Measurements from ENCODE around the gene MICAL3.

The MICAL3 gene

DNA sequence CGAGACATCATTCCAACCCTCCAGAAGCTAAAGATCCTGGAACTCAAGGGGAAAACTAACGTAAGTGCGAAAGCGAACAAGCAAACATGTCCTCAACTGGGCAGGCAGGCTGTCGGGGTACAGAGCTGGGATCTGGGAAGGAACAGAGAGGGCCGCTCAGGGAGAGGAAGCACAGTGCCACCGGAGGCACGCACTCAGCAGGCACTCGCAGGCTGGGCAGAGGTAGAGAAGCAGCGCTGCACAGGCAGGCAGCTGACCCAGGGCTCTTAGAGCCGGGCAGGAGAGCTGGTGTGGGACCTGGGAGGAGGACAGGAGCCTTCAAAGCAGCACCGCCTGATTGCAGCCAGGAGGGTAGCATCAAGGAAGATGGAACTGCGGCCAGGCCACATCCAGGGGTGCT is 62.2 kb downstream of the MICAL3 start:
- H3K27me3 ChIP-seq (ENCODE audit: control insufficient read depth, insufficient read depth, low read length) = no peaks in the 10 kb centered on the region
- no peak overlapping the region for H3K9ac ChIP-seq (ENCODE audit: low read depth, low read length)
- H3K4me3 ChIP-seq (ENCODE audit: low read depth, low read length) = no peak overlapping the region
- no peaks in the 10 kb centered on the region for H3K36me3 ChIP-seq (ENCODE audit: control insufficient read depth, insufficient read depth, low read length)
- peaks cover 9% of the 10 kb centered on the region for H3K4me1 ChIP-seq (ENCODE audit: control insufficient read depth, insufficient read depth, low read length)
- no peaks in the 10 kb centered on the region for H3K9me3 ChIP-seq (ENCODE audit: control insufficient read depth, insufficient read depth, low read length)

GRCh38 chr22:17961446-17961729 is 63.0 kb downstream of the MICAL3 start:
- Histone ChIP-seq H3K4me1 (ENCODE audit: control insufficient read depth, insufficient read depth, low read length) (peaks cover 9% of the 10 kb centered on the region), H3K27me3 (ENCODE audit: control insufficient read depth, insufficient read depth, low read length) (no peaks in the 10 kb centered on the region), H3K9me3 (ENCODE audit: control insufficient read depth, insufficient read depth, low read length) (no peaks in the 10 kb centered on the region), H3K36me3 (ENCODE audit: control insufficient read depth, insufficient read depth, low read length) (no peaks in the 10 kb centered on the region), H3K4me3 (ENCODE audit: low read depth, low read length) (no peak overlapping the region), H3K9ac (ENCODE audit: low read depth, low read length) (no peak overlapping the region)

DNA sequence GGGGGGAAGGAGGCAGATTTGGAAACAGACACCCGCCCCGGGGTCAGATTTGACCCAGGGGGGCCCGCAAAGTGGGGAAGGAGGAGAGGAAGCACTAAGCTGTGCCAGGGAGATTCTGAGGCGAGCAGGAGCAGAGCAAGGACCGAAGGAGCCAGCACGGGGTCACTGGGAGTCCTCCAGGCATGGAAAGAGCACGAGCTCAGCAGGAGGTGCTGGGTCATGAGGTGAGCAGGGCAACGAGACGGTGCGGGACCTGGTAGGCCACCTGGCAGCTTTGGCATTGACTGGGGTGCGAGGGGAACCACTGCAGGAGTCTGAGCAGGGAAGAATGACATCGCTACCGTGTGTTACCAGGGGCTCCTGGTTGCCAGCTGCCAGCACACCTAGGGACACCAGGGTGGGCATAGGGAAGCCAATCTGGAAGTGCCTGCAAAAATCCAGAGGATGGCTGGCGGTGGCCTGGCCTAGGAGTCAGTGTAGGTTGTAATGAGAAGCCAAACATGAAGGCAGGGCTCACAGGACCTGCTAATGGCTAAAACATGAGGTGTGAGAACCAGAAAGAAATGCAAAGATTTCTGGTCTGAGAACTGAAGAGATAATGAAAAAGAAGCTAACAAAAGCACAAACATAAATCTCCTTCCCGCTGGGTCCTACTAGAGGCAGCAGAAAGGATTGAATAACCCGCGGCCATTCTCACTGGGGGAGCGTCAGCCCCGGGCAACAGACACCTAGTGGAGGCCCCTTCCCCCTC is 63.5 kb downstream of the MICAL3 start:
- Histone ChIP-seq H3K4me3 (ENCODE audit: low read depth, low read length) (no peak overlapping the region), H3K27me3 (ENCODE audit: control insufficient read depth, insufficient read depth, low read length) (no peaks in the 10 kb centered on the region), H3K9me3 (ENCODE audit: control insufficient read depth, insufficient read depth, low read length) (no peaks in the 10 kb centered on the region), H3K4me1 (ENCODE audit: control insufficient read depth, insufficient read depth, low read length) (peaks cover 9% of the 10 kb centered on the region), H3K9ac (ENCODE audit: low read depth, low read length) (no peak overlapping the region), H3K36me3 (ENCODE audit: control insufficient read depth, insufficient read depth, low read length) (no peaks in the 10 kb centered on the region)

GRCh38 chr22:17960011-17960410 is 64.3 kb downstream of the MICAL3 start:
- Histone ChIP-seq H3K4me3 (ENCODE audit: low read depth, low read length) (no peak overlapping the region), H3K36me3 (ENCODE audit: control insufficient read depth, insufficient read depth, low read length) (no peaks in the 10 kb centered on the region), H3K27me3 (ENCODE audit: control insufficient read depth, insufficient read depth, low read length) (no peaks in the 10 kb centered on the region), H3K4me1 (ENCODE audit: control insufficient read depth, insufficient read depth, low read length) (peaks cover 9% of the 10 kb centered on the region), H3K9ac (ENCODE audit: low read depth, low read length) (no peak overlapping the region), H3K9me3 (ENCODE audit: control insufficient read depth, insufficient read depth, low read length) (no peaks in the 10 kb centered on the region)

DNA sequence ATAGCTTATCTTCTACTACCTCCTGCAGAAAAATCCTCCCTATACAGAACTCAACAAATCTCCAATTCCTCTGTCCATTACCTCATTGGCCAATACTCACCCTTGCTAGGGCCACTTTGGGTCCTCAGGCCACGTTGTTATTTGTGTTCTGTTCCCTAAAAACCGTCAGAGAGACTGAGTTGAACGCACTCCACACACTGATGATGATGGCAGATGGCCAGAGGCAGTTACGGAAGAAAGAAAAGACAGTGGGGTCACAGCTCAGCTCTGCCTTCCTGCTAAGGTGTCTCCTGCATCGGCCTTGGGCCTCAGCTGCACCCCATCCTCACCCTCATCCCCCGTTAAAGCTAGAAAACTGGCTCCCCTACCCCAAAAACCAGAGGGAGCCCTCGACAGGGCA is 66.2 kb downstream of the MICAL3 start:
- Histone ChIP-seq H3K4me3 (ENCODE audit: low read depth, low read length) (no peak overlapping the region), H3K4me1 (ENCODE audit: control insufficient read depth, insufficient read depth, low read length) (peaks cover 9% of the 10 kb centered on the region), H3K9ac (ENCODE audit: low read depth, low read length) (no peak overlapping the region), H3K9me3 (ENCODE audit: control insufficient read depth, insufficient read depth, low read length) (no peaks in the 10 kb centered on the region), H3K27me3 (ENCODE audit: control insufficient read depth, insufficient read depth, low read length) (no peaks in the 10 kb centered on the region), H3K36me3 (ENCODE audit: control insufficient read depth, insufficient read depth, low read length) (no peaks in the 10 kb centered on the region)

DNA sequence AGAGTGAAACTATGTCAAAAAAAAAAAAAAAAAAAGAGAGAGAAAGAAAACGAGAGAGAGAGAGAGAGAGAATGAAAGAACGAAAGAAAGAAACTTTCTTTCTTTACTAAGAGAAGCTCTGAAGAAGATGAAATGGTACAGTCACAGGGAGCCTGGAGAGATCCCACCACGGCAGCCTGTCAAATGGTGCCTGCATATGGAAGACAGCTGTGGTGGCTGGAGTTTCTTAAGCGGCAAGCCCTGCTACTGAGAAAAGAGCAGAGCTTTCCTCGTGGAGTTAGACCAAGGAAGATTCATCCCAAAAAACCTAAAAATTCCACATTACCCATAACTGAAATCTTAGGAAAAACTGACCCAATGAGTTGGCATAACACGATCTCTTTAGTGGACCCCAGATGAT is 66.7 kb downstream of the MICAL3 start:
- H3K9me3 ChIP-seq (ENCODE audit: control insufficient read depth, insufficient read depth, low read length) = no peaks in the 10 kb centered on the region
- no peak overlapping the region for H3K4me3 ChIP-seq (ENCODE audit: low read depth, low read length)
- H3K27me3 ChIP-seq (ENCODE audit: control insufficient read depth, insufficient read depth, low read length) = no peaks in the 10 kb centered on the region
- peaks cover 9% of the 10 kb centered on the region for H3K4me1 ChIP-seq (ENCODE audit: control insufficient read depth, insufficient read depth, low read length)
- no peaks in the 10 kb centered on the region for H3K36me3 ChIP-seq (ENCODE audit: control insufficient read depth, insufficient read depth, low read length)
- H3K9ac ChIP-seq (ENCODE audit: low read depth, low read length) = no peak overlapping the region

GRCh38 chr22:17957204-17957603 is 67.2 kb downstream of the MICAL3 start:
- Histone ChIP-seq H3K9ac (ENCODE audit: low read depth, low read length) (no peak overlapping the region), H3K9me3 (ENCODE audit: control insufficient read depth, insufficient read depth, low read length) (no peaks in the 10 kb centered on the region), H3K4me3 (ENCODE audit: low read depth, low read length) (no peak overlapping the region), H3K36me3 (ENCODE audit: control insufficient read depth, insufficient read depth, low read length) (no peaks in the 10 kb centered on the region), H3K27me3 (ENCODE audit: control insufficient read depth, insufficient read depth, low read length) (no peaks in the 10 kb centered on the region), H3K4me1 (ENCODE audit: control insufficient read depth, insufficient read depth, low read length) (peaks cover 9% of the 10 kb centered on the region)

- Histone ChIP-seq H3K4me1 (ENCODE audit: control insufficient read depth, insufficient read depth, low read length) (peaks cover 7% of the 10 kb centered on the region), H3K27me3 (ENCODE audit: control insufficient read depth, insufficient read depth, low read length) (no peaks in the 10 kb centered on the region), H3K4me3 (ENCODE audit: low read depth, low read length) (no peak overlapping the region), H3K9me3 (ENCODE audit: control insufficient read depth, insufficient read depth, low read length) (no peaks in the 10 kb centered on the region), H3K36me3 (ENCODE audit: control insufficient read depth, insufficient read depth, low read length) (no peaks in the 10 kb centered on the region), H3K9ac (ENCODE audit: low read depth, low read length) (no peak overlapping the region)
These were observed 67.7 kb downstream of the MICAL3 start for GRCh38 chr22:17956630-17957029.

DNA sequence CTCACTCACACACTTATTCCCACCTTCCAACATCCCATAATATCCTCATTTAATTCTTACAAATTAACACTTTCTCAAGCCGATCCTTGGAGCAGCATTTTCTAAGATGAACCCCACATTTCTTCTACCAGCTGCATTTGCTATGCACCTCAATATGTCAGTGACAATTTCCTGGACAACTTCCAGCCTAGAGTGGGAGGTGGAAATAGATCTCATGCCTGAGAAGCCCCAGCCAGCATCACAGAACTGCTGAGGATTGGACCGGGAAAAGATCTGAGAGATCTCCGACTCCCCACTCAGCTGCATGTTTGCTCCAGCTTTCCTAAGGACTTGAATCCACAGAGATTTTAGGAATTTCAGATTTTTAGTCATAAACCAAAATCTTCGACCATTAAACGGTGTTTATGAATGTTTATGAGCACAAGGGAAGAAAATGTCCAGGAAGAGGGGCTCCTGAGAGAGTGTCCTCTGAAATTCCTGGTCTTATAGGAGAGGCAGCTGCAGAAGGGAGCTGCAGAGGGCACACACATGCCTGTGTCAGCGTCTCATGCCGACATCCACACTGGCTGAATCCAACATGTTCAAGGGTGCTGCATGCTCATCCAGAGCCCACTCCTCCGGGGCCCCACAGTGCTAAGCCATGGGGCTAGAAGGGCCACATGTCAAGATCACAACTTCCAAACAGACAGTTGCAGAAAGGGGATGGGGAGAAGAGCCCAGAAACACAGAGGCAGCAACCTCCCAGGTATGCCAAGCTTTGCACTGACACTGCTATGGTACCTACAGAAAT is 68.6 kb downstream of the MICAL3 start:
- no peak overlapping the region for H3K9ac ChIP-seq (ENCODE audit: low read depth, low read length)
- H3K36me3 ChIP-seq (ENCODE audit: control insufficient read depth, insufficient read depth, low read length) = no peaks in the 10 kb centered on the region
- no peaks in the 10 kb centered on the region for H3K9me3 ChIP-seq (ENCODE audit: control insufficient read depth, insufficient read depth, low read length)
- H3K4me1 ChIP-seq (ENCODE audit: control insufficient read depth, insufficient read depth, low read length) = peaks cover 1% of the 10 kb centered on the region
- H3K4me3 ChIP-seq (ENCODE audit: low read depth, low read length) = no peak overlapping the region
- no peaks in the 10 kb centered on the region for H3K27me3 ChIP-seq (ENCODE audit: control insufficient read depth, insufficient read depth, low read length)

DNA sequence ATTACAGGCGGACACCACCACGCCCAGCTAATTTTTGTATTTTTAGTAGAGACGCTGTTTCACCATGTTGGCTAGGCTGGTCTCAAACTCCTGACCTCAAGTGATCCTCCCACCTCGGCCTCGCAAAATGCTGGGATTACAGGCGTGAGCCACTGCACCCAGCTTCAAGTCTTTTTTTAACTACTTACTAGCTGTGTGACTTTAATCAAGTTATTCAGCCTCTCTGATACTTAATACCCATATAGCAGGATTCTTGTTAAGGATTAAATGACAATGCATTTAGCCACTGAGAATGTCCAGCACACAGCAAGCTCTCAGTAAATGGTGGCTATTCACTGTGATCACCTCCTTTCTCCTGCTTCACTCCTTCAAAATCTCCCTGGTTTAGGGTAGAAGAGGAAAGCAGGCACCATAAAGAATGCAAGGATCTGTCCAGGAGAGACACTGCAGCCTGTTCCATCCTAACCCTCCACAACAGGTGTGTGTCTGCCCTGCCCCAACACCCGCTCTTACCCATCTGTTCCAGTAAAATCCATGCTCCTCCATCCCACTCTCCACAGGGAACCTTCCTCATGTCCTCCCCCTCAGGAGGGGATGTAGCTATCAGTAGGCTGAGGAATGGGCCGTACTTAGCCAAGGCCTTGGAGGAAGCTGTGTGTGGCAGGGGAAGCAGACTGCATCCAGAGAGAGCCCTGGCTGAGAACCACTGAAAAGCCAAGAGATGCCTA is 69.3 kb downstream of the MICAL3 start:
- no peak overlapping the region for H3K9ac ChIP-seq (ENCODE audit: low read depth, low read length)
- no peaks in the 10 kb centered on the region for H3K27me3 ChIP-seq (ENCODE audit: control insufficient read depth, insufficient read depth, low read length)
- H3K36me3 ChIP-seq (ENCODE audit: control insufficient read depth, insufficient read depth, low read length) = no peaks in the 10 kb centered on the region
- no peaks in the 10 kb centered on the region for H3K9me3 ChIP-seq (ENCODE audit: control insufficient read depth, insufficient read depth, low read length)
- no peaks in the 10 kb centered on the region for H3K4me1 ChIP-seq (ENCODE audit: control insufficient read depth, insufficient read depth, low read length)
- H3K4me3 ChIP-seq (ENCODE audit: low read depth, low read length) = no peak overlapping the region

DNA sequence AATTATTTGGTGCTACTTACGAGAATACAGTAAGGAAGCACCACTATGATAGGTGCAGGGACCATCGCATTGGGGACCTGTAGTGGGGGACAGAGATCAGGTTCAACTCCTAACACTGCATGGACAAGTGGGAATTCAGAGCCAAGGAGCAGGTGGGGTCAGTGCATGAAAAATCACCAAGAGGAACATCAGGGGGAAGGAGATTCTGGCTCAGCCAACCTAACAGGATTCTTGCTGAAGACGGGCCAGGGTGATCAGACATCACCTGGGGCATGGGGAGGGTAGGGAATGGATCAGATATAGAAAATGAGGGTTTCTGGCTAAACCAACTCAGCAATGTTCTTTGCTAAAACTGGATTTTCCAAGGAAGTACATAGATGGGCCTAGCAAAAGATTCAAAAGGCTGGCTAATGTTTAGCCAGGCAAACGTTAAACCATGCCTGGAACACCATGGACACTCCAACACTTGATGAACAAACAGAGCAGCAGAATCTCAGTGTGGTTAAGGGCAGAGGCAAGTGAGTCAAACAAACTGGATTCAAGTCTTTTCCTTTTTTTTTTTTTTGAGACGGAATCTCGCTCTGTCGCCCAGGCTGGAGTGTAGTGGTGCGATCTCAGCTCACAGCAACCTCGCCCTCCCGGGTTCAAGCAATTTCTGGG is 70.0 kb downstream of the MICAL3 start:
- H3K9ac ChIP-seq (ENCODE audit: low read depth, low read length) = no peak overlapping the region
- H3K27me3 ChIP-seq (ENCODE audit: control insufficient read depth, insufficient read depth, low read length) = no peaks in the 10 kb centered on the region
- no peak overlapping the region for H3K4me3 ChIP-seq (ENCODE audit: low read depth, low read length)
- H3K4me1 ChIP-seq (ENCODE audit: control insufficient read depth, insufficient read depth, low read length) = no peaks in the 10 kb centered on the region
- no peaks in the 10 kb centered on the region for H3K9me3 ChIP-seq (ENCODE audit: control insufficient read depth, insufficient read depth, low read length)
- H3K36me3 ChIP-seq (ENCODE audit: control insufficient read depth, insufficient read depth, low read length) = no peaks in the 10 kb centered on the region

Data from iPS-15b (cell line).